Measurements from ENCODE around the gene ELMO1. TPM values are rescaled to one million over a fixed set of nuclear protein-coding genes. Genes with fewer than 3 reads are reported as not detected.

Gene ELMO1
- total and polyA plus RNA-seq, 10 of the 15 experiments (the other 5 are each of a cell fraction or from before 2014, with no cell fraction given) = 22.6 to 85.9 (median 56.6) TPM

- TF ChIP-seq CTCF (IDR thresholded peaks at IDR 0.05 in 2 of 3, conservative IDR thresholded peaks at IDR 0.05 in 1 of 3; ENCODE audit: control insufficient read depth in 2 of 3, extremely low read depth in 1 of 3, insufficient read depth in 1 of 3, low read depth in 3 of 3, low read length in 3 of 3) (no peak), SIN3A (IDR thresholded peaks at IDR 0.05; ENCODE audit: low read depth, low read length) (no peak), IKZF1 (conservative IDR thresholded peaks at IDR 0.05) (0 out of 2 replicates have a peak, but pooled peaks have one; percentile 15)
Observed at GRCh38 chr7:37349979-37350590, 98.6 kb downstream of the ELMO1 start (continued).

- no peak overlapping the region for H3K4me3 ChIP-seq
- RAD21 ChIA-PET (ENCODE audit: unreplicated experiment) = no interaction called here
- ATAC-seq (no peak), DNase-seq (ENCODE audit: low read depth, low spot score) (no peak), FAIRE-seq (no peak)
- intact Hi-C loops (cut with micrococcal nuclease; ENCODE audit: unreplicated experiment) = no loop called here
- no peaks in the 10 kb centered on the region for H3K79me2 ChIP-seq (ENCODE audit: control insufficient read depth, insufficient read depth, low read length)
- H3K36me3 ChIP-seq (ENCODE audit: control insufficient read depth in 2 of 2, insufficient read depth in 2 of 2, low read length in 1 of 2) = no peaks in the 10 kb centered on the region
- TF ChIP-seq ZNF24 (IDR thresholded peaks at IDR 0.05) = no peak
- TF ChIP-seq SIX5 (IDR thresholded peaks at IDR 0.05; ENCODE audit: low read depth, low read length, severe bottlenecking) = no peak
- TF ChIP-seq JUND (IDR thresholded peaks at IDR 0.05; ENCODE audit: low read depth, low read length) = no peak
- H3K9me3 ChIP-seq (replicated peaks; ENCODE audit: control insufficient read depth, insufficient read depth, low read length) = no peaks in the 10 kb centered on the region
- BruUV-seq (replicated peaks) = no TSS peak
- CTCF ChIA-PET = interaction anchor here (0.6 to 19.0 kb wide), 5 partner anchors 33 to 167 kb away, joined by 3 to 298 read pairs (median 4); no protein-coding TSS in a partner anchor
- H3K27ac ChIP-seq (ENCODE audit: control insufficient read depth, insufficient read depth) = no peak overlapping the region
- no peaks in the 10 kb centered on the region for H3K27me3 ChIP-seq (replicated peaks in 1 of 2; ENCODE audit: control insufficient read depth in 2 of 2, insufficient read depth in 2 of 2, low read length in 1 of 2)
- POLR2A ChIA-PET = no interaction called here
- H3K4me2 ChIP-seq (ENCODE audit: control insufficient read depth, insufficient read depth) = no peak overlapping the region
- no peaks in the 10 kb centered on the region for H4K20me1 ChIP-seq (ENCODE audit: control insufficient read depth, insufficient read depth)
- 54% methylated on average over 4 of the region's 4 CpGs for WGBS (ENCODE audit: insufficient coverage, insufficient replicate concordance, low lambda C conversion rate, missing lambda C conversion rate)
- SMC1A ChIA-PET (ENCODE audit: uncharacterized antibody, unreplicated experiment) = interaction anchor here (0.8 to 2.1 kb wide), 6 partner anchors 59 to 148 kb away, joined by 3 to 7 read pairs (median 4); no protein-coding TSS in a partner anchor
- in situ Hi-C loops (cut with MboI) = loop anchor here (10.0 kb wide), 3 partner anchors 134 to 1624 kb away; no protein-coding TSS in a partner anchor
- H3K4me1 ChIP-seq (ENCODE audit: control insufficient read depth, insufficient read depth, low read length) = peaks cover 28% of the 10 kb centered on the region
- no peak overlapping the region for H2AFZ ChIP-seq (ENCODE audit: control insufficient read depth, low read depth, low read length)
- H3K9ac ChIP-seq (ENCODE audit: control insufficient read depth, insufficient read depth, low read length) = no peak overlapping the region
Observed at GRCh38 chr7:37348982-37349381, 99.7 kb downstream of the ELMO1 start.

Measured in GM12878 (cell line).